Measurements from ENCODE around the gene CBX3.

GRCh38 chr7:26182283-26182682 lies 19.3 kb upstream of the CBX3 start:
- peak; percentile 55; the same call in 1 of the 2 replicates for TF ChIP-seq POLR2AphosphoS5 (IDR thresholded peaks at IDR 0.05; ENCODE audit: low read depth, low read length)
- TF ChIP-seq POLR2A (IDR thresholded peaks at IDR 0.05; ENCODE audit: low read depth, low read length): peak; percentile 11; the same call in 1 of the 2 replicates
- TF ChIP-seq TAF1 (IDR thresholded peaks at IDR 0.05; ENCODE audit: low read depth, low read length): no peak
- no peak for TF ChIP-seq SPI1 (IDR thresholded peaks at IDR 0.05; ENCODE audit: low read depth, low read length)
